ENCODE data around the gene NAXE. TPM values are rescaled to one million over a fixed set of nuclear protein-coding genes. Genes with fewer than 3 reads are reported as not detected.

NAXE gene
- total RNA-seq (10 to 100 TPM; 25.6 to 58.8 (median 40.7) TPM), polyA plus RNA-seq (100 to 1,000 TPM in 1 of 2 donors, 10 to 100 TPM in 1; 98.0 to 113 TPM), total RNA-seq (21.4 reads per million, percentile 52 among the genes with 10 or more reads in this experiment)

- peak within 1 kb of the TSS; percentile 69 for H3K4me3 ChIP-seq (ENCODE audit: low read length)
- H3K27ac Mint-ChIP-seq, result peak within 1 kb of the TSS; percentile 86 to 98 (median 93)
- intact Hi-C loops (cut with micrococcal nuclease), result loop anchor here (1.0 kb wide), 3 partner anchors 10 to 135 kb away; partner anchors contain the start of genes GPATCH4 (in 2 of the 2) and IQGAP3 (in 1 of the 2)
- no peaks in the 10 kb centered on the region for H3K9me3 Mint-ChIP-seq
- peaks cover 16 to 32% (median 28%) of the 10 kb centered on the region in 7 donors for H3K4me1 Mint-ChIP-seq
- H3K27me3 Mint-ChIP-seq, result no peaks in the 10 kb centered on the region
- ATAC-seq (peak; percentile 97), DNase-seq (peak; percentile 54 to 81 (median 65))
- ChIA-PET POLR2A (interaction anchor here (0.7 to 4.2 kb wide), 22 partner anchors 9 to 1526 kb away, joined by 3 to 58 read pairs (median 3); partner anchors contain the start of genes GPATCH4 and MEF2D), CTCF (interaction anchor here (0.8 to 1.9 kb wide), 13 partner anchors 10 to 462 kb away, joined by 3 to 12 read pairs (median 3); partner anchors contain the start of gene NTRK1)
- no peaks in the 10 kb centered on the region for H3K9me3 ChIP-seq (ENCODE audit: control insufficient read depth in 2 of 3, low read length in 3 of 3)
- no peaks in the 10 kb centered on the region for H3K27me3 ChIP-seq (ENCODE audit: control insufficient read depth in 2 of 2, insufficient read depth in 2 of 2, low read length in 2 of 2)
- H3K4me1 ChIP-seq (ENCODE audit: control insufficient read depth in 2 of 2, insufficient read depth in 2 of 2, low read length in 2 of 2), result peaks cover 8 to 12% of the 10 kb centered on the region in 2 donors
- peaks cover 0 to 31% (median 1%) of the 10 kb centered on the region in 3 experiments for H3K36me3 ChIP-seq (ENCODE audit: control insufficient read depth in 2 of 3, insufficient read depth in 3 of 3, low read length in 3 of 3)
- peak within 1 kb of the TSS; percentile 82 to 93 (median 89) for H3K4me3 Mint-ChIP-seq
- peak within 1 kb of the TSS; percentile 89 for H3K27ac ChIP-seq (ENCODE audit: low read depth, low read length)
- peaks cover 0 to 7% (median 4%) of the 10 kb centered on the region in 5 donors for H3K36me3 Mint-ChIP-seq
Measured at GRCh38 chr1:156591432-156592157, at the start of gene NAXE. TSS of gene NAXE (plus strand) at chr1:156591776. CDS start at chr1:156591805, 29 bp downstream.

- no peak for DNase-seq
- no peaks in the 10 kb centered on the region for H3K9me3 ChIP-seq (ENCODE audit: control insufficient read depth in 2 of 3, low read length in 3 of 3)
- Mint-ChIP-seq H3K4me3 (no peak overlapping the region), H3K27ac (peak overlapping the region in 1 of 9 donors; percentile 13), H3K4me1 (peaks cover 0 to 12% (median 0%) of the 10 kb centered on the region in 7 donors), H3K36me3 (peaks cover 0 to 14% (median 0%) of the 10 kb centered on the region in 5 donors), H3K27me3 (no peaks in the 10 kb centered on the region), H3K9me3 (no peaks in the 10 kb centered on the region)
- H3K4me1 ChIP-seq (ENCODE audit: control insufficient read depth in 2 of 2, insufficient read depth in 2 of 2, low read length in 2 of 2), result no peaks in the 10 kb centered on the region
- no peaks in the 10 kb centered on the region for H3K36me3 ChIP-seq (ENCODE audit: control insufficient read depth in 2 of 3, insufficient read depth in 3 of 3, low read length in 3 of 3)
- ChIA-PET CTCF (no interaction called here), POLR2A (interaction anchor here (1.0 kb wide), 1 partner anchor 18 kb away, joined by 3 read pairs; no protein-coding TSS in a partner anchor)
- intact Hi-C loops (cut with micrococcal nuclease), result no loop called here
- H3K27ac ChIP-seq (ENCODE audit: low read depth, low read length), result no peak overlapping the region
- H3K27me3 ChIP-seq (ENCODE audit: control insufficient read depth in 2 of 2, insufficient read depth in 2 of 2, low read length in 2 of 2), result no peaks in the 10 kb centered on the region
- H3K4me3 ChIP-seq (ENCODE audit: low read length), result no peak overlapping the region
- ATAC-seq, result no peak
Measured at GRCh38 chr1:156543066-156543465, 48.5 kb upstream of the NAXE start.

GRCh38 chr1:156544592-156545102, 46.9 kb upstream of the NAXE start:
- ATAC-seq (no peak), DNase-seq (no peak)
- H3K9me3 Mint-ChIP-seq, result no peaks in the 10 kb centered on the region
- H3K9me3 ChIP-seq (ENCODE audit: control insufficient read depth in 2 of 3, low read length in 3 of 3), result no peaks in the 10 kb centered on the region
- no peaks in the 10 kb centered on the region for H3K36me3 ChIP-seq (ENCODE audit: control insufficient read depth in 2 of 3, insufficient read depth in 3 of 3, low read length in 3 of 3)
- no peaks in the 10 kb centered on the region for H3K27me3 Mint-ChIP-seq
- intact Hi-C loops (cut with micrococcal nuclease), result no loop called here
- H3K36me3 Mint-ChIP-seq, result peaks cover 0 to 12% (median 0%) of the 10 kb centered on the region in 5 donors
- H3K27me3 ChIP-seq (ENCODE audit: control insufficient read depth in 2 of 2, insufficient read depth in 2 of 2, low read length in 2 of 2), result no peaks in the 10 kb centered on the region
- no peak overlapping the region for H3K4me3 ChIP-seq (ENCODE audit: low read length)
- H3K4me1 ChIP-seq (ENCODE audit: control insufficient read depth in 2 of 2, insufficient read depth in 2 of 2, low read length in 2 of 2), result no peaks in the 10 kb centered on the region
- H3K4me3 Mint-ChIP-seq, result no peak overlapping the region
- H3K27ac ChIP-seq (ENCODE audit: low read depth, low read length), result no peak overlapping the region
- ChIA-PET CTCF (no interaction called here), POLR2A (no interaction called here)
- peaks cover 0 to 9% (median 0%) of the 10 kb centered on the region in 7 donors for H3K4me1 Mint-ChIP-seq
- peak overlapping the region in 1 of 9 donors; percentile 8 for H3K27ac Mint-ChIP-seq

GRCh38 chr1:156546267-156546666, 45.3 kb upstream of the NAXE start:
- no peaks in the 10 kb centered on the region for H3K9me3 Mint-ChIP-seq
- Histone ChIP-seq H3K36me3 (ENCODE audit: control insufficient read depth in 2 of 3, insufficient read depth in 3 of 3, low read length in 3 of 3) (no peaks in the 10 kb centered on the region), H3K27ac (ENCODE audit: low read depth, low read length) (no peak overlapping the region), H3K4me1 (ENCODE audit: control insufficient read depth in 2 of 2, insufficient read depth in 2 of 2, low read length in 2 of 2) (no peaks in the 10 kb centered on the region), H3K9me3 (ENCODE audit: control insufficient read depth in 2 of 3, low read length in 3 of 3) (no peaks in the 10 kb centered on the region), H3K27me3 (ENCODE audit: control insufficient read depth in 2 of 2, insufficient read depth in 2 of 2, low read length in 2 of 2) (no peaks in the 10 kb centered on the region), H3K4me3 (ENCODE audit: low read length) (no peak overlapping the region)
- ATAC-seq (no peak), DNase-seq (no peak)
- H3K27ac Mint-ChIP-seq, result no peak overlapping the region
- ChIA-PET CTCF (interaction anchor here (0.7 kb wide), 1 partner anchor 742 kb away, joined by 3 read pairs; no protein-coding TSS in a partner anchor), POLR2A (no interaction called here)
- peaks cover 0 to 12% (median 0%) of the 10 kb centered on the region in 5 donors for H3K36me3 Mint-ChIP-seq
- intact Hi-C loops (cut with micrococcal nuclease), result no loop called here
- no peaks in the 10 kb centered on the region for H3K27me3 Mint-ChIP-seq
- H3K4me1 Mint-ChIP-seq, result peaks cover 0 to 9% (median 0%) of the 10 kb centered on the region in 7 donors
- no peak overlapping the region for H3K4me3 Mint-ChIP-seq

DNA sequence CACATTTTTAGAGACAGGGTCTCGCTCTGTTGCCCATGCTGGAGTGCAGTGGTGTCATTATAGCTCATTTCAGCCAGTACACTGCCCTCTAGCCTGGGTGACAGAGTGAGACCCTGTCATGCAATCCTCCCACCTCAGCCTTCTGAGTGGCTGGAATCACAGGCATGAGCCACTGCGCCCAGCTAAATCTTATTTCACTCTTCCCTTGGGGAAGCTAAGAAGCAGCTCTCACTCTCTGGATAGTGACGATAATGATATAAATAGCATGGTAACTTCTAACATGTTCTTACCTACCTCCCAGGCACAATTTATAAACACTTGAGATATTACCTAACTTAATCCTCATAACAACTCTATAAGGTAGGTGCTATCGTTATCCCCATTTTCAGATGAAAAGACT, 44.1 kb upstream of the NAXE start:
- Histone ChIP-seq H3K27ac (ENCODE audit: low read depth, low read length) (no peak overlapping the region), H3K9me3 (ENCODE audit: control insufficient read depth in 2 of 3, low read length in 3 of 3) (no peaks in the 10 kb centered on the region), H3K4me1 (ENCODE audit: control insufficient read depth in 2 of 2, insufficient read depth in 2 of 2, low read length in 2 of 2) (no peaks in the 10 kb centered on the region), H3K4me3 (ENCODE audit: low read length) (no peak overlapping the region), H3K36me3 (ENCODE audit: control insufficient read depth in 2 of 3, insufficient read depth in 3 of 3, low read length in 3 of 3) (no peaks in the 10 kb centered on the region), H3K27me3 (ENCODE audit: control insufficient read depth in 2 of 2, insufficient read depth in 2 of 2, low read length in 2 of 2) (no peaks in the 10 kb centered on the region)
- ChIA-PET CTCF (interaction anchor here (0.8 kb wide), 1 partner anchor 61 kb away, joined by 3 read pairs; no protein-coding TSS in a partner anchor), POLR2A (no interaction called here)
- Mint-ChIP-seq H3K36me3 (peaks cover 0 to 7% (median 0%) of the 10 kb centered on the region in 5 donors), H3K4me1 (peaks cover 0 to 6% (median 0%) of the 10 kb centered on the region in 7 donors), H3K27ac (peak overlapping the region in 2 of 9 donors; percentile 8 to 60), H3K9me3 (no peaks in the 10 kb centered on the region), H3K27me3 (no peaks in the 10 kb centered on the region), H3K4me3 (no peak overlapping the region)
- no peak for ATAC-seq
- intact Hi-C loops (cut with micrococcal nuclease), result no loop called here
- no peak for DNase-seq

DNA sequence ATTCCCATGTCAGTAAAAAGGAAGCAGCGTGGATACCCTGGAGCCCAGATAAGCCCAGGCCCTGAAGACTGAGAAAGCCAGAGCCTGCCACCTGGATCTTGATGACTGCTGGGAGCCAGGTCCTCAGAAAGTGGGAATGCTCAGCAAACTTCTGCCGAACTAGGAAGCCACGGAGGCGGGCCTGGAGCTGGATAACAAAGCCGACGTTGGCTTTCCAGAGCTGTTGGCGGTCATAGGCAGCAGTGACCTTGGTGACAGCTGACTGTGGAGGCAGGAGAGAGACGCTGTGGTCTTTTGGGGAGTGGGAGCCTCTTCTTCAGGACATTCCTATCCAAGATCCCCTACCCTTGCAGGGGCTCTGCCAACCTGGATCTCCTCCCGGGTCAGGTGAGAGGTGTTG, 43.6 kb upstream of the NAXE start:
- no peaks in the 10 kb centered on the region for H3K36me3 ChIP-seq (ENCODE audit: control insufficient read depth in 2 of 3, insufficient read depth in 3 of 3, low read length in 3 of 3)
- ChIA-PET POLR2A (no interaction called here), CTCF (interaction anchor here (0.8 kb wide), 1 partner anchor 61 kb away, joined by 3 read pairs; no protein-coding TSS in a partner anchor)
- H3K4me3 ChIP-seq (ENCODE audit: low read length), result no peak overlapping the region
- no peaks in the 10 kb centered on the region for H3K27me3 ChIP-seq (ENCODE audit: control insufficient read depth in 2 of 2, insufficient read depth in 2 of 2, low read length in 2 of 2)
- Mint-ChIP-seq H3K9me3 (no peaks in the 10 kb centered on the region), H3K27me3 (no peaks in the 10 kb centered on the region), H3K4me1 (peaks cover 0 to 4% (median 0%) of the 10 kb centered on the region in 7 donors), H3K36me3 (peaks cover 0 to 5% (median 0%) of the 10 kb centered on the region in 5 donors), H3K4me3 (no peak overlapping the region), H3K27ac (no peak overlapping the region)
- ATAC-seq (no peak), DNase-seq (no peak)
- no peak overlapping the region for H3K27ac ChIP-seq (ENCODE audit: low read depth, low read length)
- no peaks in the 10 kb centered on the region for H3K9me3 ChIP-seq (ENCODE audit: control insufficient read depth in 2 of 3, low read length in 3 of 3)
- no peaks in the 10 kb centered on the region for H3K4me1 ChIP-seq (ENCODE audit: control insufficient read depth in 2 of 2, insufficient read depth in 2 of 2, low read length in 2 of 2)
- intact Hi-C loops (cut with micrococcal nuclease), result loop anchor here in 1 of 2 donors (2.0 kb wide), 1 partner anchor 67 kb away; no protein-coding TSS in a partner anchor

All from naive thymus-derived CD4-positive, alpha-beta T cell (primary cell).